Lung (tissue), 12 donors: ENCODE measurements around the gene CD1D. TPM values are rescaled to one million over a fixed set of nuclear protein-coding genes. Genes with fewer than 3 reads are reported as not detected.

Source experiments
- ATAC-seq: fragments of 200-7000 bp; cut with Tn5 transposase; one replicate; pipeline ENCODE4 v1.9.1; 2020; ENCODE audit warnings: moderate number of reproducible peaks; ENCODE audit not compliant: insufficient read depth, low FRiP score
- DNase-seq, 3 donors: peaks; one replicate each; pipeline ENCODE4 v3.0.0-alpha.2; 2013 to 2017
- H3K27ac ChIP-seq, 2 donors: one replicate each; pipeline ENCODE4 v1.5.1; 2013; ENCODE audit warnings: mild to moderate bottlenecking in 2 of 2, moderate library complexity in 2 of 2, control low read depth in 1 of 2, inconsistent platforms in 1 of 2, low read depth in 1 of 2, low read length in 1 of 2
- H3K27me3 ChIP-seq, 3 donors: one replicate each; pipeline ENCODE4 v1.5.1; 2013; ENCODE audit warnings: low read length in 2 of 3; ENCODE audit not compliant: control insufficient read depth in 3 of 3, insufficient read depth in 3 of 3
- H3K36me3 ChIP-seq, 4 donors: one replicate each; pipeline ENCODE4 v1.5.1; 2013; ENCODE audit warnings: low read length in 4 of 4, mild to moderate bottlenecking in 1 of 4, moderate library complexity in 1 of 4; ENCODE audit not compliant: control insufficient read depth in 4 of 4, insufficient read depth in 4 of 4
- H3K4me1 ChIP-seq, 5 donors: one replicate each; pipeline ENCODE4 v1.5.1; 2013; ENCODE audit warnings: low read length in 5 of 5, mild to moderate bottlenecking in 2 of 5, moderate library complexity in 1 of 5; ENCODE audit not compliant: control insufficient read depth in 5 of 5, insufficient read depth in 5 of 5
- H3K4me3 ChIP-seq: one replicate; pipeline ENCODE4 v1.5.1; 2013; ENCODE audit warnings: mild to moderate bottlenecking, control low read depth, moderate library complexity
- H3K9ac ChIP-seq, 2 donors: one replicate each; pipeline ENCODE4 v1.5.1; 2013; ENCODE audit warnings: low read length in 2 of 2, control low read depth in 1 of 2; ENCODE audit not compliant: insufficient read depth in 1 of 2
- H3K9me3 ChIP-seq, 4 donors: one replicate each; pipeline ENCODE4 v1.5.1; 2013; ENCODE audit warnings: low read length in 3 of 4, mild to moderate bottlenecking in 1 of 4, moderate library complexity in 1 of 4; ENCODE audit not compliant: control insufficient read depth in 4 of 4, insufficient read depth in 3 of 4
- CTCF ChIP-seq: IDR thresholded peaks from 2 replicates; pipeline ENCODE4 v1.5.1; 2012; ENCODE audit warnings: mild to moderate bottlenecking; ENCODE audit errors: control extremely low read depth, extremely low read depth
- WGBS, 2 donors: extraction: QIAGEN DNeasy Blood & Tissue Kit; methylation state at CpG; one replicate each; pipeline ENCODE4 v1.1.7; 2013; 5-methylcytosine and 5-hydroxymethylcytosine counted together
- polyA plus RNA-seq, 2 donors: library from polyadenylated mRNA; stranded (reverse); fragments of 200-250 nt; gene quantifications; one replicate each; pipeline ENCODE4 v1.2.1, GENCODE V29; 2013
- total RNA-seq, 2 donors: library from RNA; depleted of rRNA in 1 of 2; stranded (reverse); fragments of >200 nt in 1 of 2; gene quantifications; one replicate each; pipeline ENCODE4 v1.2.1, GENCODE V29; 2014 to 2021
- donor health status: control.
- donor health status: control.
- donor health status: Bipolar disorder and iron deficiency.
- donor health status: healthy.
- donor health status: DM: yes; HTN: yes; CAD: no.

Gene CD1D
- total and polyA plus RNA-seq, 4 donors: 3.5 to 9.9 (median 4.2) TPM

GRCh38 chr1:158149577-158150269 is 31.0 kb upstream of the CD1D start:
- no peak for TF ChIP-seq CTCF
- ATAC-seq: peak; percentile 91
- WGBS, 2 donors: 10 to 11% methylated on average over 31 of the region's 31 CpGs
- Histone ChIP-seq H3K4me1 (peaks cover 0 to 28% (median 16%) of the 10 kb centered on the region in 5 donors), H3K27me3 (no peaks in the 10 kb centered on the region), H3K27ac (peak overlapping the region; percentile 43 to 59), H3K9ac (peak overlapping the region in 1 of 2 donors; percentile 78), H3K9me3 (no peaks in the 10 kb centered on the region), H3K4me3 (no peak overlapping the region), H3K36me3 (no peaks in the 10 kb centered on the region)
- peak; percentile 98 to 99 (median 99) for DNase-seq

GRCh38 chr1:158150523-158150922 is 30.2 kb upstream of the CD1D start:
- Histone ChIP-seq H3K9me3 (no peaks in the 10 kb centered on the region), H3K9ac (no peak overlapping the region), H3K36me3 (no peaks in the 10 kb centered on the region), H3K4me1 (peaks cover 0 to 20% (median 10%) of the 10 kb centered on the region in 5 donors), H3K27ac (no peak overlapping the region), H3K27me3 (no peaks in the 10 kb centered on the region), H3K4me3 (no peak overlapping the region)
- 16 to 54% methylated on average over 1 of the region's 1 CpG for WGBS, 2 donors
- no peak for TF ChIP-seq CTCF
- DNase-seq: no peak
- no peak for ATAC-seq

GRCh38 chr1:158153179-158153578 is 27.5 kb upstream of the CD1D start:
- H3K36me3 ChIP-seq: no peaks in the 10 kb centered on the region
- no peaks in the 10 kb centered on the region for H3K9me3 ChIP-seq
- WGBS, 2 donors: 75 to 88% methylated on average over 1 of the region's 1 CpG
- H3K9ac ChIP-seq: no peak overlapping the region
- H3K27ac ChIP-seq: no peak overlapping the region
- no peak for DNase-seq
- no peaks in the 10 kb centered on the region for H3K27me3 ChIP-seq
- H3K4me1 ChIP-seq: peaks cover 0 to 12% (median 10%) of the 10 kb centered on the region in 5 donors
- no peak for TF ChIP-seq CTCF
- H3K4me3 ChIP-seq: no peak overlapping the region
- no peak for ATAC-seq
